Ureter (tissue), 1 donor: ENCODE data around the gene NFXL1. TPM values are rescaled to one million over a fixed set of nuclear protein-coding genes. Genes with fewer than 3 reads are reported as not detected.
"Not testable (repeated sequence)": the region's sequence is repeated elsewhere in the genome, so short reads cannot be mapped to it uniquely, and the experiment has no call there.

ENCODE experiments used
- DNase-seq: peaks from one replicate; pipeline ENCODE4 v3.0.0-alpha.2; 2020; ENCODE audit warnings: low spot score
- total RNA-seq: library from RNA; stranded (reverse); gene quantifications from one replicate; pipeline ENCODE4 v1.2.4, GENCODE V29; 2023
- donor health status: DM: yes; HTN: yes; CAD: no.

NFXL1 gene
- total RNA-seq = 25.2 TPM

DNA sequence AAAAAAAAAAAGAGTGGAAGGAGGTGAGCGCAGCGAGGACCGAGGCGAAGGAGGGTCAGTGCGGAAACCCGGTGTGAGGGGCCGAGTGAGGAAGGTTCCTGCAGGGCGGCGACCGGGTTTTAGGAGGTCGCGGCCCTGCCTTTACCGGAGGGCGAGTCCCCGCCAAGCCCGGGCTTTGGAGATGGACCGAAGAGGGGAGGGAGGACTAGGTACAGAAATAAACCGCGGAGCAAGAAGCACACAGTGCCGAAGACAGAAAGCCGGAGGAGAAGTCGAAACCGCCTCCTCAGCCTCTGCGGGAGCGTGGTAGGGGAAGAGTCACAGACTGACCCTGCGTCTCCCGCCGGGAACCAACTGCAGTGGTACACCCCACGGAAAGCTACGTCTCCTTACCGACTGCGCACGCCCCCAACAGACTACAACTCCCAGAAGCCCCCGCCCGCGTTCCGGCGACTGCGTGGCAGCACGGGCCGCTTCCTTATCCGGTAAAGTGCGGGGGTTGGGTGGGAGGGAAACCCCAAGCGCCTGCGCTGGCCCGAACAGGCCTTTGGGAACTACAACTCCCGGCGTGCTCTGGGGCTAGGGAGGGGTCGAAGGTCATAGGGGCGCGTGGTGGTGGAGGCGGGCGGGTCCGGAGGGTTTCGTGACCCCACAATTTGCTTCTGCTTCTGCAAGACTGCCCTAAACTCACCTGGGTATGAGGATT lies at the start of gene NFXL1:
TSS of gene NFXL1 (minus strand) at position 364 of the 706 bp plus-strand sequence. CDS start 380 bp downstream, outside the sequence.
- DNase-seq = peak; percentile 98

- DNase-seq = no peak
Observed at GRCh38 chr4:47954677-47955076, 40.3 kb upstream of the NFXL1 start.

DNA sequence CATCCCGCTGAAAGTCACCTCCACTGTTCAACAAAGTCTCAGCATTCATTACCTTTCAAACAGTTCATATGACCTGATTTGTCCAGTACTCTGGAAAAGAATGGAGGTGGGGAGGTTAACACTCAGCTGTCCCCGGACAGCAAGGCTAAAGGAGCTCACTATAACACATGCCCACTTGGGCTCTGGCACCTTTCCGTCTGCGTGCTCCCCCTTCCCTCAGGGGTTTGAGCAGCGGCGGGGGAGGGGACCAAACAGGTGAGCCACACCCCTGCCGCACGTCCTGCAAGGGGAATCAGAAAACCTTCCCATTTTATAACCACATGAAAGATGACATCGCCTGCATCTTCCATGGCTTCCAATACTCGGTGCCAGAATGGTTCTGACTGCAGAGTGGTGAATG lies 39.9 kb upstream of the NFXL1 start:
- no peak for DNase-seq

DNA sequence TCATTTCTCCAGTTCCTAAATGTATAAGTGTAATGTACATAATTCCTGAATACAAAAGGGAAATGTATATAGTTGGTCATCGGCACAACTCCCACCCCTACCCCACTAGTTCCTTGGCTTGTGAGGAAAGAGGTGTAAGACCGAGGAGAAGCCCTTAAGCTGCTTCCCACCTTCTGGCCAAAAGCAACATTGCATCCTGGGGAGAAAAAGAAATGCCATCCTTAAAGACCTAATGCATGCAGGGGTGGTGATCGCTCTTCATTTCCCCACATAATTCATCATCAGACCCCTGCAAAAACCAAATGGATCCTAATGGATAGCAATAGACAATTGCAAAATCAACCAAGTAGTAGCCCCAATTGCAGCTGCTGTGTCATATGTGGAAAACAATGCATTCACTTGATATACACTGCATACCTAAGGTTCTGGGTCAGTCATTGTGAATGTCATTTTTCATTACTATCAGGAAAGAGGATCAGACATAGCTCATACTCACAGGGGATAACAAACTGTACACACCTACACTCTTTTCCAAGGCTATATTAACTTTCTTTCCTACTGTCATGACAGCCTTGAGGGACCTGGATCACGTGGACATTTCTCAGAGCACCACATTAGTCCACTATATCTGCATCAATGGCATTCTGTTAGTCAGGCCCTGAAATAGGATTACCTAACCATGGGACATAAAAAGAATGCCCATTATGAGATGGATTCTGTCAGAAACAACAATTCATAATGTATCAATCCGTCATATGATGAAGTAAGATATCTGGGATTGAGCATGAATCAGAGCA lies 31.7 kb upstream of the NFXL1 start:
- DNase-seq = no peak

- no peak for DNase-seq
Observed at GRCh38 chr4:47942081-47942819, 27.9 kb upstream of the NFXL1 start.

DNA sequence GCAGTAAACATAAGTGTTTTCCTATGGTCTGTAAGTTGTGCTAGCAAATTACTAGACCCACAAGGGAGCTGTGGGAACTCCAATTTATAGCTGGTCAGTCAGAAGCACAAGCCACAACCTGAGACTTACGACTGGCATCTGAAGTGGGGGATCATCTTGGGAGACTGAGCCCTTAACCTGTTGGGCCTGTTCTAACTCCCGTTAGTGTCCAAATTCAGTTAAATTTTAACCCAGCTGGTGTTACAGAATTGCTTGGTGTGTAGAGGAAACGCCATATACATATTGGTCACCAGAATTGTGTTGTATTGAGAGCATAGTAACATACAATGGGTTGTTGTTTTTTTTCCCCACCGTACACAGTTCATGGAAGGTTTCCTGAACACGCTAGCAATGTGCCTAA lies 25.1 kb upstream of the NFXL1 start:
- DNase-seq = no peak

DNA sequence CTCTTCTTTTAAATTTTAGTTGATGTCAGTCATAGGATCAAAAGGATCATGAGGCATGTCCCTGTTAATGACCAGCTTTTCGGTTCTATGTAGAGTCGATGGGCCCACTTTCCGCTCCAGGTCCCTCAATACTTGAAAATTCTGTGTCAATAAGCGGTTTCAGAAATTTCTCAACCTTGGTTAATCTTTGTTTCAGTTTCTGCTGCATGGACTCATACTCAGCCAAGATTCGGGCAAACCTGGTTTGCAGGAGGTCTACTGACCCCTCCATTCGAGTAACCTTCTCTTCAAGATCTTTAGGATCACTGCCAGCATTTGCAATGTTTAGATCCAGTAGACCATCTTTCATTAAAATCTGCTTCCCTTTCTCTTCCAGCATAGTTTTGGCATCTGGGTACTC lies 22.0 kb upstream of the NFXL1 start:
- no peak for DNase-seq

DNA sequence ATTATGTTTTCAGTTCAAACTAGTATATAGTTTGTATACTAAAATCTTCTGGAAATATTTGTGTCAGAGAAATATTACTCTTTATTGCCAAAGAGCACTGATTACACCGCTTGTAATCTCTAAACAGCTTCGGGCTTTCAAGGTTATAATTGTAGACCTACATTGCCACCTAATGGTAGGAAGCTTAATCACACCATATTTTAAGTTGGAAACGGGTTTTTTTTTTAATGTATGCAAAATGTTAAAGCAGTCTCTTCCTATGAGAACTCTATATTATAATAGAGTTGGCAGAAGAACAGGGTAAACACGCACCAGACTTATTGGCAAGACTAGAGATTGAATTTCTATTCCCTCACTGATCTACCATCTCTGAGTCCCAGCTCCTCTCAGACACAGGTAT lies 19.5 kb upstream of the NFXL1 start:
- no peak for DNase-seq

DNA sequence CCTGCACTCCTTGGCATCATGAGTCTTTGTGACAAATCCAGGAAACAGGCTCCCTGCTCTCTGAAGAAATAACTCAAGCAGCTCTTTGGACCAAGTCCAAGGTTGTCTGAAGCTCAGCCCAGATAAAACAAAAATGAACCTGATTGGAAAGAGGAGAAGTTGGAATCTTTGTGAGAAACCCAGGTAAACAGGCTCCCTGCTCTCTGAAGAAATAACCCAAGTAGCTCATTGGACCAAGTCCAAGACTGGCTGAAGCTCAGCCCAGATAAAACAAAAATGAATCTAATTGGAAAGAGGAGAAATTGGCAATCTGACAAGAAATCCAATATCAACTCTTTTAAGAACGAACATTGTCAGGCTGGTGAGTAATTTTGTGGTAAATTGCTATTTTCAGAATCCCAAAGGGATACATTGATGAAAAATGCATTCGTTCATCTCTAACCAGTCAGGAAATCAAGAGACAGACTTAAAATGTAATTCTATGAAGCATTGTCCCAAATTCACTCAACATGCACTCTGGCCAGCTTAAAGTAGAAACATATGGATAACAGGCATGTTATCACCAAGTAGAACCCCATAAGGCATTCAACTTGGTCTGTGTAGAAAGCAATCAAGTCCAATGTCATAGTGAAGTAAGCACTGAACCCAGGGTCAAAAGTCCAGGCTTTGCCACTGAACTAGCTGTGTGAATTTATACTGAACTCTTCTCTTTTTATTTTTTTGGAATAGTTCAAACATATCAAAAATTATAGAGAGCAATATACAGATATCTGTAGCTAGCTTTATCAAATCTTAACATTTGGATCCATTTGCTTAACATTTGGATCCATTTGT lies 16.8 kb upstream of the NFXL1 start:
- no peak for DNase-seq

GRCh38 chr4:47929682-47930201 lies 15.4 kb upstream of the NFXL1 start:
- no peak for DNase-seq

GRCh38 chr4:47926667-47927258 lies 12.4 kb upstream of the NFXL1 start:
- peak; percentile 64 for DNase-seq

- not testable (repeated sequence) for DNase-seq
Observed at GRCh38 chr4:47923261-47923608, 8.9 kb upstream of the NFXL1 start.

DNA sequence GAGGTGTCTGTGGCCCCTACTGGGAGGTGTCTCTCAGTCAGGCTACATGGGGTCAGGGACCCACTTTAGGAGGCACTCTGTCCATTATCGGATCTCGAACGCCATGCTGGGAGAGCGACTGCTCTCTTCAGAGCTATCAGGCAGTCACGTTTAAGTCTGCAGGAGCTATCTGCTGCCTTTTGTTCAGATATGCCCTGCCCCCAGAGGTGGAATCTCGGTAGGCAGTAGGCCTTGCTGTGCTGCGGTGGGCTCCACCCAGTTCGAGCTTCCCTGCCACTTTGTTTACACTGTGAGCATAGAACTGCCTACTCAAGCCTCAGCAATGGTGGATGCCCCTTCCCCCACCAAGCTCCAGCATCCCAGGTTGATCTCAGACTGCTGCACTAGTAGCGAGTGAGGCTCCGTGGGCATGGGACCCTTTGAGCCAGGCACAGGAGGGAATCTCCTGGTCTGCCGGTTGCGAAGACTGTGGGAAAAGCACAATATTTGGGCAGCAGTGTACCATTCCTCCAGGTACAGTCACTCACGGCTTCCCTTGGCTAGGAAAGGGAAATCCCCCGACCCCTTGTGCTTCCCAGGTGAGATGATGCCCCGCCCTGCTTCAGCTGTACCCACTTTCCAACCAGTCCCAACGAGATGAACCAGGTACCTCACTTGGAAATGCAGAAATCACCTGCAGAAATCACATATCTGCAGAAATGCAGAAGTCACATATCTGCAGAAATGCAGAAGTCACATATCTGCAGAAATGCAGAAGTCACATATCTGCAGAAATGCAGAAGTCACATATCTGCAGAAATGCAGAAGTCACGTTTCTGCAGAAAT lies 8.3 kb upstream of the NFXL1 start:
- DNase-seq = not testable (repeated sequence)

GRCh38 chr4:47917163-47917562 lies 2.8 kb upstream of the NFXL1 start:
- DNase-seq = not testable (repeated sequence)

GRCh38 chr4:47915378-47915777 lies 995 bp upstream of the NFXL1 start:
- DNase-seq = no peak

- DNase-seq = no peak
Observed at GRCh38 chr4:47914926-47915237, 499 bp upstream of the NFXL1 start.

DNA sequence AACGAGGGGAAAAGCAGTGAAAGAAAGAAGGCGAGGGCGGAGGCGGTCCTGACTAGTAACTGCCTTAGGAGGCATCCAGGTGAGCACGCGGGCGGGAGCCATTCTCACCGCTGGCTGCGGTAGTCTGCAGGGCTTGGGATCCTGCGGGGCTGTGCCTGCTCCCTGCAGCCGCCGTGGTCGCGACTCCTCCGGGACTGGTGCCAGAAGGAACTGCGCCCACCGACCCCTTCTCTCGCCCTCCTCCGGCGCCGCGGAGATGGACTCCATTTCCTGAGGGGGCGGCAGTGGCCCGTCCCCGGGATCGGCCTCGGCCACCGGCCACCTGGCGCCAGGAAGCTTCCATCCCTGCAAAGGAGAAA lies 543 bp downstream of the NFXL1 start:
- DNase-seq = peak; percentile 54

DNA sequence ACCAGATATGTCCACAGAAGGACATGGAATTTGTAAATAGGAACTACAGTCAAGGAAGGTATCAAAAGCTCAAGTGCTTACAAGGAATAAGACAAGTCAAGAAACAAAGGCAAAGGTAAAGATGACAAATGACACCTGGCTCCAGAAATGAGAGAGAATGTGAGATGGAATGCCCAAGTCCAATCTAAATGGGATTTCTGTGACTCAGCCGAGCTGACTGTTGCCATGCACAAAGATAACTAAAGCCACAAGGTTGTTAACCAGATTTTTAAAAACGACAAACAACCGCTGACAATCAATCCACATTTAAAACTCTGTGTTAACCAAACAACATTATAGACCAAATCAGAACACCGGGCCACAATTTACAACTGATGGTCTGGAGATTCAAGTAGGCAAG lies 1.1 kb downstream of the NFXL1 start:
- no peak for DNase-seq

GRCh38 chr4:47907089-47907646 lies 7.2 kb downstream of the NFXL1 start:
- no peak for DNase-seq

DNA sequence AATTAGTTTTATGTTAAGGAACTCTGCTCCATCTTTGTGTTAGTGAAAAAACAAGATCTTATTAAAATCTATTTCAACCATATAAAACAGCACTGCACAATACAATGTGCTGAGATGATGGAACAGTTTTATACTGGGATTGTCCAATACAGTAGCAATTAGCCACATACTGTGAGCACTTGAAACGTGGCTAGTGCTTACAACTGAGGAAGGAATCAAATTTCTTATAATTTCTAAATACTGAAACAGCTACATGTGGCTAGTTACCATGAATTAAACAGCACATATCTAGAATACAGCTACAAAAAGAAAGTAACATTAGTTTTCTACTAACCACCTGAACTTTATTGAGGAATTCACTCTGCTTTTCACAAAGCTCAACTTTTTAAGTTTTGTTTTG lies 14.7 kb downstream of the NFXL1 start:
- no peak for DNase-seq
